GM11168 (cell line): Measurements from ENCODE around the gene SLC8A1.

ENCODE experiments used
- in situ Hi-C: fragments of 300-500 bp; cut with MboI; formaldehyde crosslinking; loops from one replicate; pipeline ENCODE4 v1.12.0; 2022; ENCODE audit warnings: low sequenced_read_pairs; ENCODE audit not compliant: unreplicated experiment

Gene SLC8A1

GRCh38 chr2:40324656-40325055 lies 127.2 kb downstream of the SLC8A1 start:
- in situ Hi-C loops = no loop called here

DNA sequence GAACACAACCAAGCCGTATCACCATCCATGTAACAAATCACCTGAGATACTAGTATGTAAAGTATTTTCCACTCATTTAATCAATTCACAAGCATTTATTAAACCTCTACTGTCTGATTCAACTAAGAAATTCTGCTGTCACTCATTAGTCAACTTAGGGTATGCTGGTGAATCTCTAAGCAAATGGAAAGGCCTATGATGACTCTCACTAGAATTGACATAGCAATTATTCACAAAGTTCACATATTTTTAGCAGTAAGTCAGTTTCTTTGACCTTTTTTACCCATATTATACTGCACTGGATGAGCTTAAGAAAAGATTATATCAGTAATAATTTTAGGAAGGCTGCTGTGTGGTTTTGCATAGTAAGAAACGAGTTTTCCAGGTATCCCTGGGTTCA lies 130.1 kb downstream of the SLC8A1 start:
- in situ Hi-C loops = no loop called here

GRCh38 chr2:40321016-40321623 lies 130.8 kb downstream of the SLC8A1 start:
- in situ Hi-C loops = no loop called here

- in situ Hi-C loops = no loop called here
Measured at GRCh38 chr2:40318921-40319320, 133.0 kb downstream of the SLC8A1 start.

- in situ Hi-C loops = no loop called here
Measured at GRCh38 chr2:40317761-40318160, 134.1 kb downstream of the SLC8A1 start.

GRCh38 chr2:40317046-40317445 lies 134.8 kb downstream of the SLC8A1 start:
- in situ Hi-C loops = no loop called here

- in situ Hi-C loops = no loop called here
Measured at GRCh38 chr2:40316620-40317019, 135.3 kb downstream of the SLC8A1 start.

DNA sequence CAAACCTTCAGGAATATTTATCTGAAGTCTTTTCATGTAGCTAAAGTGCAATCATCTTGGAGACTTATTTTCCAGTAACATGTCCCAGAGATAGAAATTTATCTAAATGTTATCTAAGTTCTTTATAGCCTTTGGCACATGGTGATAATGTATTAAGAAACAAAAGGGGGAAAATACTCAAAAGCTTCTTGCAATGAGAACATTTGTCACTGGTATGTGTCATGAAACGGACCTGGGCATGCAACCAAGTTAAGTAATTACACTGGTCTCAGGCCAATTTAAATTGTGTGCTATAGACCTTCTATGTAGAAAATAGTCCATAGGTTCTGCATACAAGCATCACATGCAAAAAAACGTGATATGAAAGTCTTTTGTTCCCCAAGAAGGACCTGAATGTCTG lies 136.2 kb downstream of the SLC8A1 start:
- in situ Hi-C loops = no loop called here

GRCh38 chr2:40311026-40311425 lies 140.9 kb downstream of the SLC8A1 start:
- in situ Hi-C loops = no loop called here

- in situ Hi-C loops = no loop called here
Measured at GRCh38 chr2:40310303-40310702, 141.6 kb downstream of the SLC8A1 start.

- in situ Hi-C loops = no loop called here
Measured at GRCh38 chr2:40304340-40304739, 147.6 kb downstream of the SLC8A1 start.

DNA sequence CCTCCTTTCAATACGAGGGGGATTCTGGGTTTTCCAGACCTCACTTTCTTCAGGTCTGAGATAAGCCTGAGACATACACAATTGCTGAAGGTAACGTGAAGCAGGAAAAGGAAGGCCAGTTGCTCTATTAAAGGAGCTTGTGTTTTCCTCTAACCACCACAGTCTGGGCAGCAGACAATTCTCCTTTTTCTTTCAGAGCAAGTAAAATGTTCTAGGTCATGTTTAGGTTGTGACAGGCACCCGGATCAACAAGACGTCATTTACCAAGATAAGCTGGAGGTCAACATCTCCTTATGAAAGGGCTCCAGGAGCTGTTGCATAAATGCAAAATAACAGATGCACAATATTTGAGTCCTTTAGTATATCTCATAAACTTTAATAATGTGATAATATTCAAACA lies 148.1 kb downstream of the SLC8A1 start:
- in situ Hi-C loops = no loop called here

GRCh38 chr2:40302751-40303325 lies 149.1 kb downstream of the SLC8A1 start:
- in situ Hi-C loops = no loop called here

- in situ Hi-C loops = no loop called here
Measured at GRCh38 chr2:40300391-40300790, 151.5 kb downstream of the SLC8A1 start.

DNA sequence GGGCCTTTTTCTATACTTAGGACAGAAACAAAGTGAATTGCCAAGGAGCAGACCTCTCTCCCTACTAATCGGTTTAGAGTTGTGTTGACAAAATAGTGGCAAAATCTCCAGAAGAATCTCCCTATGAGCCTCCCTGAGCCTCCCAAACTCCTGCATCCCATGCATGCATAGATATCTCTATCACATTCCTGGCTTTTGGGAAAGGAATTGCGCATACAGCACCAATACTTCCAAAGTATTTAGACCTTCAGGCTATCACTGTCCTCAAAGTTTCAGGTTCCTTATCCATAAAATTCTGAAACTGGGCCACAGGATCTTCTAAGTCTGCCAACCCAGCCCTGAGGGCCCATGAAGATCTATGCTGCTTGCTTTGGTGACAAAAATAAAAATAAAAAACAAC lies 152.1 kb downstream of the SLC8A1 start:
- in situ Hi-C loops = no loop called here

DNA sequence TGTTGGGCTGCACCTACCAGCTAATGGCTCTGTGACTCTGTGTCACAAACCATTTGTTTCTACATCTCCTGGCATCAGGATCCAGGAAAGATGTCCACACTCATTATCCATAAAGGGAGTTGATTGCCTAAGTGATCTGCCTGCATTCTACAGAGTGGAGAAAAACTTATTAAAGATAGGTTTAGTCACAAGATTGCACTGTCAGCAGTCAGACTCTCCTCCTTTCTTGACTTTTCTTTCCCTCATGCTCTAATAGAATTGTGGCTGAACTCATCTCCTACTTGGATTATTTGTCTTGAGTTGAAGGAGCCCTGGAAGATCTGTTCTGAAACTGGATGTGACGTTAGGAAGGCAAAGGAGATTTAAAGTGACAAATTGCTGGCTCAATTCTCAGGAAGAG lies 152.7 kb downstream of the SLC8A1 start:
- in situ Hi-C loops = no loop called here

DNA sequence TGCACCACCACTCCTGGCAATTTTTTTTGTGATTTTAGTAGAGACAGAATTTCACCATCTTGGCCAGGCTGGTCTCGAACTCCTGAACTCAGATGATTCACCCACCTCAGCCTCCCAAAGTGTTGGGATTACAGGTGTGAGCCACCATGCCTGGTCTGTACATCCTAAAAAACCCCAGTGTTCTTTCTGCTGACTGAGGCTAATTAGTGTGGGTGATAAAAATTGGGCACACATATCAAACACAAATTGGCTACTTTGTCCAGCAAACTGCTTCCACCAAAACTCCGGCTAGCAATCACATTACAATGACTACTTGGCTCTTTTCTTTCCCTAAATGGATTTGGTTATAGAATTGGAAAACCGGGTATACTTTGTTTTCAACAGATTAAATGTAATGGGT lies 153.9 kb downstream of the SLC8A1 start:
- in situ Hi-C loops = no loop called here

DNA sequence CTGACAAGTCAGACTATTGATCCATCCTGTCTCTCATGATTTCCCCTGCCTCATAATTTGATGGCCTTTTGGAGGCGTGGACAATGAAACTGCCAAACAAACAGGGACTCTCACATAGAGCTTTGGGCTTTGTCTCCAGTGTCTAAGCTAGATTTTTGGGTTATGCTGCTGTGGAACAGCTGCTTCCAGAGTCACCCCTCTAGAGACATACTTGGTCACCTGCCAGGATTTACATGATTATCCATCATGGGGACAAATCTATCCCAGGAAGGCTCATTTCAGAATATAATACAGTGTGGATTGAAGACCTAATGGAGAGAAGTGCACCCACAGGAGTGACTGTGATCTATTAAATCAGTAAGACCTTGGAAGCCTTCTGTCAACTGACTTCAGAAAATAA lies 159.6 kb downstream of the SLC8A1 start:
- in situ Hi-C loops = no loop called here

GRCh38 chr2:40289771-40290404 lies 162.0 kb downstream of the SLC8A1 start:
- in situ Hi-C loops = no loop called here

DNA sequence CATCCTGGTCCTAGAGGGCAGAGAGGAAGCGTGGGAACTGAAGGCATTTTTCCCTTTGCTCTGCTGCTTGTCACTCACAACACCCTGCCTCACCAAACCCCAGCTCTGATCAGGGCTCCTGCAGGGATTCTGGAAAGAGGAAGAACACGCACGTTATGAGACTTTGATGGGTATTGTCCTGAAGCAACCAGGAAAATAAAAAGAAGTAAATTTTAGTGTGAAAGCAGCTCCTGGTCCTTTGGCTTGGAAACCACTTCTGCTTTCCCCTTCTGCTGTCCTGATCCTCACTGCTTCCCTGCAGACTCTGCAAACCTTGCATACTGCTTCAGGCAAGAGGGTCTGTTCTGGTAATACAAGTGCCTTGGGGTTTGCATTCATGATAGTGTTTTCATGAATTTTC lies 164.1 kb downstream of the SLC8A1 start:
- in situ Hi-C loops = no loop called here

DNA sequence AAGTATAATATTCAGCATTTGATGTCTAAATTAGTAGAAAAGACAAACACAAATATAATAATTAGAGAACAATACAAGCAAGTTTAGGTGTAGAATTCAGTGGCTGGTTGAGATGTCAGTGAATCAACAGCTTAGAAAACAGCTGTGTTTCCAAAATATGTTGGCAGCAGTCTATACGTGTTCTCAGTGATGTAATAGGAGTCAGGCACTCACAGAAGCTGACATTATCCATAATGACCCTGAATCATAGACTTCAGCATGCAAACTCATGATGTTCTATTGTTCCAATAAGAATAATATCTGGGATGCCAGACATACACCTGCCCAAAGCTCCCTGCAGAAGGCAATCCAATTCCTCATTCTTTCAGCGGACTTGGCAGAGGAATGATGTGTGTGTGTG lies 164.7 kb downstream of the SLC8A1 start:
- in situ Hi-C loops = no loop called here

DNA sequence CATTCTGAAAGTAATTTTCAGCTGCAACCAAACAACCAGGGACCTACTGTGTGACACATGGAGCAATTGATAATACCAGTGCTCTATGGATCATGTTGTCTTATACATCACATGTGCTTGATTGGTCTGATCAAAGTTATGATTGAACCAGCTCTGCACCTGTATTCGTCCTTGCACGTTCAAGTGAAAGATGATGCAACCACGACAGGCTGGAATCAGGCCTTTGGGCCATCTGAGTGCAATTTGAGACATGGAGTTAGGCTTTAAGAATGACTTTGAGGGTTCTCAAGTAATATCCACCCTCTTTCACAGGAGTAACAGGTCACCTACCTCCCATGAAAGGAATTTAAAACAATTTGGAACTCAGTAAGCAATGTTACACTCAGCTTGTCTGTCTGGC lies 165.2 kb downstream of the SLC8A1 start:
- in situ Hi-C loops = no loop called here
